HFFc6 (cell line): ENCODE data around the gene EGFR. TPM values are rescaled to one million over a fixed set of nuclear protein-coding genes. Genes with fewer than 3 reads are reported as not detected.

Source experiments
- DNase-seq: peaks from one replicate; pipeline ENCODE4 v3.0.0-alpha.2; 2018
- H3K27ac Mint-ChIP-seq: 2 replicates; pipeline ENCODE4 v1.8.0; 2020; ENCODE audit warnings: mild to moderate bottlenecking, mixed read lengths
- H3K27me3 Mint-ChIP-seq: 2 replicates; pipeline ENCODE4 v1.8.0; 2021; ENCODE audit warnings: mild to moderate bottlenecking, moderate library complexity, mixed read lengths; ENCODE audit not compliant: insufficient read depth
- H3K36me3 Mint-ChIP-seq: 2 replicates; pipeline ENCODE4 v1.8.0; 2021; ENCODE audit warnings: low read depth, mixed read lengths
- H3K4me1 Mint-ChIP-seq: 2 replicates; pipeline ENCODE4 v1.8.0; 2020; ENCODE audit warnings: low read depth, mixed read lengths
- H3K4me3 Mint-ChIP-seq: 2 replicates; pipeline ENCODE4 v1.8.0; 2020; ENCODE audit warnings: mild to moderate bottlenecking, moderate library complexity, mixed read lengths
- H3K9me3 Mint-ChIP-seq: 2 replicates; pipeline ENCODE4 v1.8.0; 2020; ENCODE audit warnings: mild to moderate bottlenecking, mixed read lengths
- CTCF ChIP-seq: fragments of 200-600 bp; sonication (generic); IDR thresholded peaks from 2 replicates; pipeline ENCODE4 v1.5.0; 2021; ENCODE audit warnings: antibody characterized with exemption, mild to moderate bottlenecking
- total RNA-seq, 6 experiments: library from RNA; stranded (reverse); fragmentation: NEBNext Ultra II Directional; extraction: Animal tissue kit (Norgen Biotek cat#: 25700); gene quantifications; 2 replicates in 1 of 6; 3 replicates in 5 of 6; pipeline ENCODE4 v1.2.3, GENCODE V29; 2021

EGFR gene
- total RNA-seq, 6 experiments from 2014 or later = 69.9 to 87.2 (median 77.0) TPM

GRCh38 chr7:55059021-55059420 lies 40.2 kb downstream of the EGFR start:
- no peaks in the 10 kb centered on the region for H3K9me3 Mint-ChIP-seq
- no peak for TF ChIP-seq CTCF
- no peak for DNase-seq
- peaks cover 58% of the 10 kb centered on the region for H3K36me3 Mint-ChIP-seq
- H3K4me3 Mint-ChIP-seq = no peak overlapping the region
- H3K4me1 Mint-ChIP-seq = peaks cover 94% of the 10 kb centered on the region
- peak overlapping the region; percentile 64; the same call in 1 of the 2 replicates for H3K27ac Mint-ChIP-seq
- H3K27me3 Mint-ChIP-seq = peaks cover 10% of the 10 kb centered on the region

DNA sequence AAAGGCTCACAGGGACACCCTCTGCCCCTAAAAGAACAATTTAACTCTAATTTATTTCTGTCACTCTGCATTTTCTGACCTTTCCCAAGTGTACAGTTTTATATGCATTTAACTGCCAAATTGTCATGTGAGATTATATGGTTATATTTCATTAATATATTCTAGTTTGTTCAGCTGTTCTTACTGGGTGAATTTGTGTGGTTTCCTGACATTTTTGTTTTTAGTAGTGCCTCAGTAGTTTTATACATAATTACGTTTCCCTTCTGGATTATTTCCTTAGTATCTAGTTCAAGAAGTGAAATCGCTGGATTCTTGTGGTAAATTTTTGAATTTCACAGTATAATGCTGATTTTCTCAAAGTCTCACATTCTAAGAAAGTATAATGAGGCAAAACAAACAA lies 41.3 kb downstream of the EGFR start:
- no peak for TF ChIP-seq CTCF
- H3K4me3 Mint-ChIP-seq = no peak overlapping the region
- H3K9me3 Mint-ChIP-seq = no peaks in the 10 kb centered on the region
- peaks cover 10% of the 10 kb centered on the region for H3K27me3 Mint-ChIP-seq
- H3K27ac Mint-ChIP-seq = peak overlapping the region; percentile 98
- H3K4me1 Mint-ChIP-seq = peaks cover 94% of the 10 kb centered on the region
- H3K36me3 Mint-ChIP-seq = peaks cover 50% of the 10 kb centered on the region
- no peak for DNase-seq

GRCh38 chr7:55060636-55061022 lies 41.8 kb downstream of the EGFR start:
- Mint-ChIP-seq H3K4me1 (peaks cover 94% of the 10 kb centered on the region), H3K27ac (peak overlapping the region; percentile 98), H3K4me3 (no peak overlapping the region), H3K9me3 (no peaks in the 10 kb centered on the region), H3K27me3 (peaks cover 9% of the 10 kb centered on the region), H3K36me3 (peaks cover 44% of the 10 kb centered on the region)
- no peak for TF ChIP-seq CTCF
- no peak for DNase-seq

DNA sequence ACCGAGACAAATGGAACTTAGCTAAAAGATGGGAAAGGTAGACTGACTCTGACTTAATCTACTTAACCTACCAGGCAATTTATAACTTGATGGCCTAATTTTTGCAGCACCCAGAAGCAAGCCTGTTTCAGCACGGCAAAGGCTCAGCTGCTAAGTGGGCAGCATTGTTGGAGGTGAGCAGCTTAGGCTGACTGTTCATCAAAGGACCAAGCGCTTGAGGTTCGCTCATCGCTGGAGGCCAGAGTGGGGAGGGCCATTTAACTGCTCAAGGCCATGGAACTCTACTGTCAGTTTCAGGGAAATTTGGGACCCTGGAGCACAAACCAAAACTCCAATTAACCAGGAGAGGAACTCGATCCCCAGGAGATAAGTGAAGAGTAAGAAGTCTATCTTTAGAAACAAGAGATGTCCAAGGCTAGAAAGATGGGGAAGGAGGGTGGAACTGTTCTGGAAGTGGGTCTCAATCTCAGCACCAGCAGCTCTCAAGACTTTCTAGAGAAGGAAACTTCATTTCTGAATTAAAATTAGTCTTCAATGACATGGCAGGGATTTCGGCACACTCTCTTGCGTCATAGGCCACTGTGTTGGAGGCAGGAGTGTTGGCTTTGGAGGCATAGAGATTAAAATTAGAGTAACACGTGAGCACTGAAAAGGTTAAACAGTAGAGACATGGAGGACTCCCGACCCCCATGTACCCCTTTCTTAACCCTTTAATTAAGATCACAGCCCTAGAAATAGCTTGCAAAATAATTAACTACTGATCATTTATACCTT lies 43.1 kb downstream of the EGFR start:
- Mint-ChIP-seq H3K27me3 (peaks cover 8% of the 10 kb centered on the region), H3K36me3 (peaks cover 38% of the 10 kb centered on the region), H3K9me3 (no peaks in the 10 kb centered on the region), H3K27ac (peak overlapping the region; percentile 98), H3K4me1 (peaks cover 94% of the 10 kb centered on the region), H3K4me3 (no peak overlapping the region; the same call in 1 of the 2 replicates)
- no peak for DNase-seq
- no peak for TF ChIP-seq CTCF

DNA sequence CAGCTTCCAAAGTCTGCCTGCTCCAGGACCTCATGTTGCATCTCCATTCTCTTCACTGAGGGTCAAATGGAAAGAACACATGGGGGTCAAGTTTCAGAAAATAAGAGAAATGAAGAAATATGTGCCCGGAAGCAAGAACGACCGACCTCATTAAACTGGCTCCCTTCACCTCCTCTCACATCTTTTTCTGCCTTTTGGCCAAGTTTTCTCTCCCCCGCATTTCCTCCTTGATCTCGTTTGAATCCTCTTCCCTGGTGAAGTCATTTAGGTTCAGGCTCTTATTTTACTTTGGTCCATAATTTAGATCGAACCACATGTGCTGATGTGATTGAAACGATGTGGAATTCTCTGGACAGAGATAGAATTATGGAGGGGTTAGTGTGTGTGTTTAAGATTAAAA lies 44.2 kb downstream of the EGFR start:
- H3K4me1 Mint-ChIP-seq = peaks cover 95% of the 10 kb centered on the region
- no peak for TF ChIP-seq CTCF

More for the DNA sequence above, 44.2 kb downstream of the EGFR start:
- peak overlapping the region; percentile 98 for H3K27ac Mint-ChIP-seq
- DNase-seq = no peak
- H3K9me3 Mint-ChIP-seq = no peaks in the 10 kb centered on the region
- peak overlapping the region; percentile 70; the same call in 1 of the 2 replicates for H3K4me3 Mint-ChIP-seq
- peaks cover 44% of the 10 kb centered on the region for H3K36me3 Mint-ChIP-seq
- H3K27me3 Mint-ChIP-seq = peaks cover 8% of the 10 kb centered on the region
